Neural cell (in vitro differentiated cells): ENCODE measurements around the gene IRF2BP2. TPM values are rescaled to one million over a fixed set of nuclear protein-coding genes. Genes with fewer than 3 reads are reported as not detected.

Experiments
- H2AFZ ChIP-seq: fragments of 200-600, 300-800 bp; sonication (generic), shearing (Covaris generic); 2 replicates; pipeline ENCODE4 v1.6.0; 2014; ENCODE audit warnings: low read depth, mild to moderate bottlenecking, antibody characterized with exemption, low read length, moderate library complexity
- H3F3A ChIP-seq: fragments of 200-600 bp; shearing (Covaris generic); 2 replicates; pipeline ENCODE4 v1.6.1; 2016; ENCODE audit warnings: mild to moderate bottlenecking, moderate library complexity, mixed read lengths, antibody characterized with exemption, low read length; ENCODE audit not compliant: insufficient read depth, poor library complexity, severe bottlenecking
- H3K27ac ChIP-seq: fragments of 200-600, 300-800 bp; sonication (generic), shearing (Covaris generic); 2 replicates; pipeline ENCODE4 v1.5.1; 2014; ENCODE audit warnings: mild to moderate bottlenecking, low read length, moderate library complexity
- H3K27me3 ChIP-seq: fragments of 300-800, 200-600 bp; sonication (generic), shearing (Covaris generic); 2 replicates; pipeline ENCODE4 v1.6.0; 2014; ENCODE audit warnings: mild to moderate bottlenecking, low read depth, low read length, moderate library complexity; ENCODE audit not compliant: insufficient read depth
- H3K36me3 ChIP-seq: fragments of 300-800, 200-600 bp; sonication (generic), shearing (Covaris generic); 2 replicates; pipeline ENCODE4 v1.5.1; 2014; ENCODE audit warnings: mild to moderate bottlenecking, antibody characterized with exemption, low read length, moderate library complexity; ENCODE audit not compliant: insufficient read depth
- H3K4me2 ChIP-seq: fragments of 300-800, 200-600 bp; sonication (generic), shearing (Covaris generic); 2 replicates; pipeline ENCODE4 v1.6.0; 2014; ENCODE audit warnings: mild to moderate bottlenecking, low read length
- H3K4me3 ChIP-seq: fragments of 300-800, 200-600 bp; sonication (generic), shearing (Covaris generic); 2 replicates; pipeline ENCODE4 v1.5.1; 2014; ENCODE audit warnings: mild to moderate bottlenecking, low read length, moderate library complexity
- H3K79me2 ChIP-seq: fragments of 200-600 bp; shearing (Covaris generic); replicated peaks from 2 replicates; pipeline ENCODE4 v1.6.0; 2014; ENCODE audit warnings: mild to moderate bottlenecking, low read length, moderate library complexity; ENCODE audit not compliant: insufficient read depth
- H3K9ac ChIP-seq: fragments of 300-800, 200-600 bp; sonication (generic), shearing (Covaris generic); 2 replicates; pipeline ENCODE4 v1.6.1; 2016; ENCODE audit warnings: mild to moderate bottlenecking, low read length, mixed read lengths
- H3K9me2 ChIP-seq: fragments of 200-600 bp; shearing (Covaris generic); 2 replicates; pipeline ENCODE4 v1.6.1; 2016; ENCODE audit warnings: mild to moderate bottlenecking, low read length, mixed read lengths; ENCODE audit not compliant: insufficient read depth
- H3K9me3 ChIP-seq: fragments of 200-600, 300-800 bp; sonication (generic), shearing (Covaris generic); 2 replicates; pipeline ENCODE4 v1.6.1; 2016; ENCODE audit warnings: mild to moderate bottlenecking, mixed run types, low read length, moderate library complexity, mixed read lengths
- H4K20me1 ChIP-seq: fragments of 200-600 bp; shearing (Covaris generic); 2 replicates; pipeline ENCODE4 v1.6.1; 2016; ENCODE audit warnings: mild to moderate bottlenecking, mixed run types; ENCODE audit not compliant: insufficient read depth
- CTCF ChIP-seq: fragments of 450-650 bp; IDR thresholded peaks from 2 replicates; pipeline ENCODE4 v1.5.1; 2014; ENCODE audit warnings: antibody characterized with exemption, mild to moderate bottlenecking, moderate library complexity; ENCODE audit not compliant: poor library complexity, severe bottlenecking
- EP300 ChIP-seq: fragments of 450-650 bp; conservative IDR thresholded peaks from 2 replicates; pipeline ENCODE4 v1.6.1; 2014; ENCODE audit warnings: antibody characterized with exemption, mild to moderate bottlenecking, moderate library complexity; ENCODE audit not compliant: poor library complexity, severe bottlenecking
- EZH2 ChIP-seq: fragments of 200-600, 300-800 bp; shearing (Covaris generic), sonication (generic); IDR thresholded peaks from 2 replicates; pipeline ENCODE4 v1.6.1; 2014; ENCODE audit warnings: antibody characterized with exemption, low read length, borderline replicate concordance, mild to moderate bottlenecking; ENCODE audit not compliant: insufficient read depth, poor library complexity, severe bottlenecking
- MXI1 ChIP-seq: fragments of 450-650 bp; conservative IDR thresholded peaks from 2 replicates; pipeline ENCODE4 v1.6.1; 2014; ENCODE audit warnings: antibody characterized with exemption, mild to moderate bottlenecking; ENCODE audit not compliant: poor library complexity, severe bottlenecking
- POLR2AphosphoS5 ChIP-seq: IDR thresholded peaks from 2 replicates; pipeline ENCODE4 v1.6.1; 2012
- RAD21 ChIP-seq: fragments of 450-650 bp; conservative IDR thresholded peaks from 2 replicates; pipeline ENCODE4 v1.6.1; 2014; ENCODE audit warnings: antibody characterized with exemption, mild to moderate bottlenecking, moderate library complexity
- REST ChIP-seq: IDR thresholded peaks from 2 replicates; pipeline ENCODE4 v1.6.1; 2012; ENCODE audit warnings: borderline replicate concordance
- SMC3 ChIP-seq: fragments of 450-650 bp; conservative IDR thresholded peaks from 2 replicates; pipeline ENCODE4 v1.6.1; 2014; ENCODE audit warnings: antibody characterized with exemption, mild to moderate bottlenecking, moderate library complexity; ENCODE audit not compliant: poor library complexity
- TAF1 ChIP-seq: IDR thresholded peaks from 2 replicates; pipeline ENCODE4 v1.6.1; 2012; ENCODE audit warnings: low read depth
- polyA plus RNA-seq: library from polyadenylated mRNA; depleted of rRNA; stranded (reverse); fragments of >200 nt; gene quantifications from 2 replicates; pipeline ENCODE4 v1.2.3, GENCODE V29; 2014

Gene IRF2BP2
- polyA plus RNA-seq, 1 donor from 2014 or later: 56.9 TPM

- no peak for TF ChIP-seq SMC3
- TF ChIP-seq EZH2: no peak
- TF ChIP-seq TAF1: no peak
- TF ChIP-seq RAD21: no peak
- no peak for TF ChIP-seq MXI1
- no peak for TF ChIP-seq EP300
- TF ChIP-seq REST: no peak
- no peak for TF ChIP-seq POLR2AphosphoS5
- TF ChIP-seq CTCF: no peak
- Histone ChIP-seq H3K79me2 (no peaks in the 10 kb centered on the region), H3K36me3 (no peaks in the 10 kb centered on the region), H3F3A (no peaks in the 10 kb centered on the region), H4K20me1 (no peaks in the 10 kb centered on the region), H3K27me3 (no peaks in the 10 kb centered on the region), H3K27ac (no peak overlapping the region), H3K9me3 (no peaks in the 10 kb centered on the region), H3K9me2 (no peaks in the 10 kb centered on the region), H3K4me2 (no peak overlapping the region), H3K4me3 (no peak overlapping the region), H2AFZ (no peak overlapping the region), H3K9ac (no peak overlapping the region)
Observed at GRCh38 chr1:234556245-234556943, 53.6 kb downstream of the IRF2BP2 start.

- Histone ChIP-seq H2AFZ (no peak overlapping the region), H3K27ac (no peak overlapping the region)
- TF ChIP-seq EZH2 (no peak), POLR2AphosphoS5 (no peak), MXI1 (no peak), EP300 (no peak), TAF1 (no peak), RAD21 (no peak), CTCF (no peak), REST (no peak), SMC3 (no peak)
Observed at GRCh38 chr1:234555390-234556024, 54.5 kb downstream of the IRF2BP2 start.

More at GRCh38 chr1:234555390-234556024, 54.5 kb downstream of the IRF2BP2 start:
- no peak overlapping the region for H3K4me3 ChIP-seq
- no peaks in the 10 kb centered on the region for H3K9me2 ChIP-seq
- no peaks in the 10 kb centered on the region for H3F3A ChIP-seq
- no peaks in the 10 kb centered on the region for H3K9me3 ChIP-seq
- no peaks in the 10 kb centered on the region for H3K36me3 ChIP-seq
- no peaks in the 10 kb centered on the region for H4K20me1 ChIP-seq
- no peaks in the 10 kb centered on the region for H3K27me3 ChIP-seq
- H3K4me2 ChIP-seq: no peak overlapping the region
- H3K79me2 ChIP-seq: no peaks in the 10 kb centered on the region
- H3K9ac ChIP-seq: no peak overlapping the region
